HepG2 (cell line): ENCODE data around the gene GP1BA. TPM values are rescaled to one million over a fixed set of nuclear protein-coding genes. Genes with fewer than 3 reads are reported as not detected.

ENCODE experiments used
- CEBPZ ChIP-seq: IDR thresholded peaks from 2 replicates; pipeline ENCODE4 v1.6.1; 2012; ENCODE audit warnings: low read length, improper control_type of control experiment
- GLI4 ChIP-seq: sonication (generic); formaldehyde crosslinking; IDR thresholded peaks from 2 replicates; pipeline ENCODE4 v1.5.1; 2020; ENCODE audit warnings: missing genetic modification reagents, mild to moderate bottlenecking, moderate library complexity, borderline replicate concordance
- HOXD1 ChIP-seq: sonication (generic); formaldehyde crosslinking; IDR thresholded peaks from 2 replicates; pipeline ENCODE4 v1.5.0; 2020; ENCODE audit warnings: missing genetic modification reagents
- KMT2B ChIP-seq: IDR thresholded peaks from 2 replicates; pipeline ENCODE4 v1.6.1; 2016; ENCODE audit warnings: missing genetic modification reagents, missing compliant biosample characterization
- NR0B2 ChIP-seq: sonication (generic); formaldehyde crosslinking; IDR thresholded peaks from 2 replicates; pipeline ENCODE4 v1.4.0; 2020; ENCODE audit warnings: mild to moderate bottlenecking, missing genetic modification reagents
- SMARCC2 ChIP-seq: fragments of 450-650 bp; IDR thresholded peaks from 2 replicates; pipeline ENCODE4 v1.6.1; 2017; ENCODE audit warnings: antibody characterized with exemption, mild to moderate bottlenecking
- ZNF101 ChIP-seq: sonication (generic); formaldehyde crosslinking; IDR thresholded peaks from 2 replicates; pipeline ENCODE4 v1.4.0; 2020; ENCODE audit warnings: mild to moderate bottlenecking, low read depth, missing genetic modification reagents, borderline replicate concordance
- ZNF24 ChIP-seq: fragments of 450-650 bp; IDR thresholded peaks from 2 replicates; pipeline ENCODE4 v1.6.1; 2017; ENCODE audit warnings: antibody characterized with exemption, mild to moderate bottlenecking
- ZNF256 ChIP-seq: sonication (generic); formaldehyde crosslinking; conservative IDR thresholded peaks from 2 replicates; pipeline ENCODE4 v1.4.0; 2020; ENCODE audit warnings: missing genetic modification reagents
- ZNF33A ChIP-seq: sonication (generic); formaldehyde crosslinking; IDR thresholded peaks from 2 replicates; pipeline ENCODE4 v1.5.1; 2020; ENCODE audit warnings: missing genetic modification reagents, mild to moderate bottlenecking, moderate library complexity, borderline replicate concordance
- ZNF660 ChIP-seq: sonication (generic); formaldehyde crosslinking; IDR thresholded peaks from 2 replicates; pipeline ENCODE4 v1.5.1; 2020; ENCODE audit warnings: mild to moderate bottlenecking, low read depth, missing genetic modification reagents, borderline replicate concordance
- ZNF672 ChIP-seq: sonication (generic); formaldehyde crosslinking; IDR thresholded peaks from 2 replicates; pipeline ENCODE4 v1.8.1; 2022; ENCODE audit warnings: missing genetic modification reagents
- polyA plus RNA-seq, 8 experiments: library from polyadenylated mRNA; depleted of rRNA in 3 of 8; stranded (reverse) in 7 of 8; unstranded in 1 of 8; fragments of >200 nt; fragmentation: Illumina TruSeq in 4 of 8; extraction: Trizol in 4 of 8; gene quantifications; 2 replicates each; pipeline versions ENCODE4 v1.2.1 to v1.2.3, GENCODE V29; 2011 to 2016; ENCODE audit warnings: low read depth in 4 of 8, missing spikeins in 1 of 8, mixed read lengths in 1 of 8; ENCODE audit not compliant: insufficient read depth in 1 of 8
- total RNA-seq, 5 experiments: library from RNA; depleted of rRNA; stranded (reverse); fragments of >200 nt; fragmentation: Illumina TruSeq; extraction: Trizol; gene quantifications; 2 replicates each; pipeline ENCODE4 v1.2.3, GENCODE V29; 2016; ENCODE audit warnings: low read depth in 1 of 5
- TF ChIP-seq, protein P1 (sequence below): sonication (generic); formaldehyde crosslinking; IDR thresholded peaks from 2 replicates; pipeline ENCODE4 v1.4.0; 2020; ENCODE audit warnings: low read depth, missing genetic modification reagents
- TF ChIP-seq, protein P2 (sequence below), 2 experiments: sonication (generic) in 1 of 2; formaldehyde crosslinking in 1 of 2; IDR thresholded peaks; 2 replicates each; pipeline versions ENCODE4 v1.6.1 to v1.9.0; 2014 to 2022; ENCODE audit warnings: antibody characterized with exemption in 1 of 2, borderline replicate concordance in 1 of 2, inconsistent platforms in 1 of 2, low read depth in 1 of 2, missing genetic modification reagents in 1 of 2

Gene GP1BA
- total and polyA plus RNA-seq, 2 of the 13 experiments (the other 11 are each of a cell fraction or from before 2014, with no cell fraction given): not detected

DNA sequence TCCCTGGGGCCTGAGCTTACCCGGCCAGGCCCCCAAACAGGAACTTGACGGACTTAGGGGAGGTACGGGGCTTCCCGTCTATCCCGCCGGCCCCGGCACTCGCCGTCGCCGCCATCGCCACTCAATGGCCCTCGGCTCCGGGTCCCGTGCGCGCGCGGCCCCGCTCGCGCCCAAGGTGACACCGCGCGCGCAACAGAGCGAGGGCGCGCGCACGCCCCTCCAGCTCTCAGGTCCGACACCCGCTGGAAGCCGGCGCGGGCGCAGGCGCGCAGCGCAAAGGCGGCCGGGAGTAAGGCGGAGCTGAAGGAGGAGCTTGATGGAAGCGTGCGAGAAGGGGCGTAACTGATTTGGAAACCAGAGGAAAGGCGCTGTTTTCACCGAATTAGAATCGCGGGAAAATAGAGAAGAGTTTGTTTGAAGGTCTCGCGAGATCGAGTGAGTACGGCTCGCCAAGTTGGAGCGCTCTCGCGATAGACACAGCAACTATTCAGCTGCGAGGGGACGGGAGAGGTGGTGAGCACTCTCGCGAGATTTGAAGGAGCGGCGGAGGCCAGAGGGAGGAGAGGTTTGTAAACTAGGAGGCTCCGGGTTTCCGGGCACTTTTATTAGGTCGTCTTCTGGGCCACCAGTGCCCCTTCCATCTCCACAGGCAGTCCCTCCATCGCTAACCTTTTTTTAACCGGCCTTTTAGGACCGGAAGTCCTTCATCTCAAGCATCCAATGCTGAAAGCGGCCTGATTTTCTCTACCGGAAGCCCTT lies 7.9 kb downstream of the GP1BA start, which contains the start of the genes RNF167 and SLC25A11 (continued):
- TF ChIP-seq, protein P1, sequence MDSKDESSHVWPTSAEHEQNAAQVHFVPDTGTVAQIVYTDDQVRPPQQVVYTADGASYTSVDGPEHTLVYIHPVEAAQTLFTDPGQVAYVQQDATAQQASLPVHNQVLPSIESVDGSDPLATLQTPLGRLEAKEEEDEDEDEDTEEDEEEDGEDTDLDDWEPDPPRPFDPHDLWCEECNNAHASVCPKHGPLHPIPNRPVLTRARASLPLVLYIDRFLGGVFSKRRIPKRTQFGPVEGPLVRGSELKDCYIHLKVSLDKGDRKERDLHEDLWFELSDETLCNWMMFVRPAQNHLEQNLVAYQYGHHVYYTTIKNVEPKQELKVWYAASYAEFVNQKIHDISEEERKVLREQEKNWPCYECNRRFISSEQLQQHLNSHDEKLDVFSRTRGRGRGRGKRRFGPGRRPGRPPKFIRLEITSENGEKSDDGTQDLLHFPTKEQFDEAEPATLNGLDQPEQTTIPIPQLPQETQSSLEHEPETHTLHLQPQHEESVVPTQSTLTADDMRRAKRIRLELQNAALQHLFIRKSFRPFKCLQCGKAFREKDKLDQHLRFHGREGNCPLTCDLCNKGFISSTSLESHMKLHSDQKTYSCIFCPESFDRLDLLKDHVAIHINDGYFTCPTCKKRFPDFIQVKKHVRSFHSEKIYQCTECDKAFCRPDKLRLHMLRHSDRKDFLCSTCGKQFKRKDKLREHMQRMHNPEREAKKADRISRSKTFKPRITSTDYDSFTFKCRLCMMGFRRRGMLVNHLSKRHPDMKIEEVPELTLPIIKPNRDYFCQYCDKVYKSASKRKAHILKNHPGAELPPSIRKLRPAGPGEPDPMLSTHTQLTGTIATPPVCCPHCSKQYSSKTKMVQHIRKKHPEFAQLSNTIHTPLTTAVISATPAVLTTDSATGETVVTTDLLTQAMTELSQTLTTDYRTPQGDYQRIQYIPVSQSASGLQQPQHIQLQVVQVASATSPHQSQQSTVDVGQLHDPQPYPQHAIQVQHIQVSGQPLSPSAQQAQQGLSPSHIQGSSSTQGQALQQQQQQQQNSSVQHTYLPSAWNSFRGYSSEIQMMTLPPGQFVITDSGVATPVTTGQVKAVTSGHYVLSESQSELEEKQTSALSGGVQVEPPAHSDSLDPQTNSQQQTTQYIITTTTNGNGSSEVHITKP (CRISPR knock-in tag): 0 out of 2 replicates have a peak, but pooled peaks have one; percentile 35
- TF ChIP-seq ZNF660 (CRISPR knock-in tag) (no peak), NR0B2 (CRISPR knock-in tag) (0 out of 2 replicates have a peak, but pooled peaks have one; percentile 27), ZNF101 (CRISPR knock-in tag) (no peak), ZNF24 (no peak), KMT2B (CRISPR knock-in tag) (0 out of 2 replicates have a peak, but pooled peaks have one; percentile 30), HOXD1 (CRISPR knock-in tag) (peak; percentile 14; the same call in 1 of the 2 replicates), ZNF33A (CRISPR knock-in tag) (no peak), ZNF256 (CRISPR knock-in tag) (no peak), GLI4 (CRISPR knock-in tag) (no peak), ZNF672 (CRISPR knock-in tag) (no peak), SMARCC2 (no peak), CEBPZ (no peak)
- TF ChIP-seq, protein P2, sequence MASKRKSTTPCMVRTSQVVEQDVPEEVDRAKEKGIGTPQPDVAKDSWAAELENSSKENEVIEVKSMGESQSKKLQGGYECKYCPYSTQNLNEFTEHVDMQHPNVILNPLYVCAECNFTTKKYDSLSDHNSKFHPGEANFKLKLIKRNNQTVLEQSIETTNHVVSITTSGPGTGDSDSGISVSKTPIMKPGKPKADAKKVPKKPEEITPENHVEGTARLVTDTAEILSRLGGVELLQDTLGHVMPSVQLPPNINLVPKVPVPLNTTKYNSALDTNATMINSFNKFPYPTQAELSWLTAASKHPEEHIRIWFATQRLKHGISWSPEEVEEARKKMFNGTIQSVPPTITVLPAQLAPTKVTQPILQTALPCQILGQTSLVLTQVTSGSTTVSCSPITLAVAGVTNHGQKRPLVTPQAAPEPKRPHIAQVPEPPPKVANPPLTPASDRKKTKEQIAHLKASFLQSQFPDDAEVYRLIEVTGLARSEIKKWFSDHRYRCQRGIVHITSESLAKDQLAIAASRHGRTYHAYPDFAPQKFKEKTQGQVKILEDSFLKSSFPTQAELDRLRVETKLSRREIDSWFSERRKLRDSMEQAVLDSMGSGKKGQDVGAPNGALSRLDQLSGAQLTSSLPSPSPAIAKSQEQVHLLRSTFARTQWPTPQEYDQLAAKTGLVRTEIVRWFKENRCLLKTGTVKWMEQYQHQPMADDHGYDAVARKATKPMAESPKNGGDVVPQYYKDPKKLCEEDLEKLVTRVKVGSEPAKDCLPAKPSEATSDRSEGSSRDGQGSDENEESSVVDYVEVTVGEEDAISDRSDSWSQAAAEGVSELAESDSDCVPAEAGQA (IDR thresholded peaks at IDR 0.05; ENCODE audit: low read depth): 0 out of 2 replicates have a peak, but pooled peaks have one; percentile 52
- TF ChIP-seq, protein P2 (CRISPR knock-in tag; IDR thresholded peaks at IDR 0.05; ENCODE audit: borderline replicate concordance): no peak
